Epithelial cell of prostate (primary cell): ENCODE measurements around the gene ANKRD31.
A peak's percentile ranks its signal among the peaks of the same experiment; 100 is the strongest.

Experiments
- DNase-seq: peaks from one replicate; pipeline ENCODE4 v3.0.0-alpha.2; 2011; ENCODE audit warnings: low read depth, low spot score
- H3K27ac ChIP-seq: fragments of 450-650 bp; 2 replicates; pipeline ENCODE4 v1.5.1; 2017; ENCODE audit warnings: mild to moderate bottlenecking

Gene ANKRD31

GRCh38 chr5:75045071-75045470 lies 191.6 kb downstream of the ANKRD31 start:
- DNase-seq, result no peak
- H3K27ac ChIP-seq, result no peak overlapping the region

- no peak for DNase-seq
- peak overlapping the region; percentile 18 for H3K27ac ChIP-seq
Measured at GRCh38 chr5:75044406-75044805, 192.3 kb downstream of the ANKRD31 start.

GRCh38 chr5:75043633-75044264 lies 192.9 kb downstream of the ANKRD31 start:
- no peak for DNase-seq
- peak overlapping the region; percentile 18 for H3K27ac ChIP-seq

GRCh38 chr5:75042522-75042921 lies 194.2 kb downstream of the ANKRD31 start:
- no peak for DNase-seq
- no peak overlapping the region for H3K27ac ChIP-seq

- no peak for DNase-seq
- H3K27ac ChIP-seq, result no peak overlapping the region
Measured at GRCh38 chr5:75040973-75041372, 195.7 kb downstream of the ANKRD31 start.

GRCh38 chr5:75037106-75037505 lies 199.6 kb downstream of the ANKRD31 start:
- peak; percentile 99 for DNase-seq

GRCh38 chr5:75034137-75034739 lies 202.4 kb downstream of the ANKRD31 start:
- peak; percentile 51 for DNase-seq

More at GRCh38 chr5:75037106-75037505, 199.6 kb downstream of the ANKRD31 start:
- H3K27ac ChIP-seq, result peak overlapping the region; percentile 87

GRCh38 chr5:75031366-75031765 lies 205.3 kb downstream of the ANKRD31 start:
- DNase-seq, result no peak

More at GRCh38 chr5:75034137-75034739, 202.4 kb downstream of the ANKRD31 start:
- H3K27ac ChIP-seq, result no peak overlapping the region

GRCh38 chr5:75028090-75028489 lies 208.6 kb downstream of the ANKRD31 start:
- no peak for DNase-seq
- H3K27ac ChIP-seq, result no peak overlapping the region

More at GRCh38 chr5:75031366-75031765, 205.3 kb downstream of the ANKRD31 start:
- H3K27ac ChIP-seq, result no peak overlapping the region

GRCh38 chr5:75023368-75024159 lies 213.1 kb downstream of the ANKRD31 start:
- no peak overlapping the region for H3K27ac ChIP-seq
- no peak for DNase-seq

GRCh38 chr5:75021800-75022199 lies 214.9 kb downstream of the ANKRD31 start:
- DNase-seq, result no peak
- no peak overlapping the region for H3K27ac ChIP-seq

- H3K27ac ChIP-seq, result no peak overlapping the region
- no peak for DNase-seq
Measured at GRCh38 chr5:75021219-75021618, 215.5 kb downstream of the ANKRD31 start.

GRCh38 chr5:75020016-75020656 lies 216.5 kb downstream of the ANKRD31 start:
- DNase-seq, result no peak
- no peak overlapping the region for H3K27ac ChIP-seq

- no peak for DNase-seq
- H3K27ac ChIP-seq, result no peak overlapping the region
Measured at GRCh38 chr5:75018805-75019587, 217.7 kb downstream of the ANKRD31 start.
